Hematopoietic multipotent progenitor cell treated with erythropoietin and hydrocortisone succinate and interleukin-3 and kit ligand, for 8 days (in vitro differentiated cells): ENCODE results near the gene PRKAG1.
"Not testable (repeated sequence)": the region's sequence is repeated elsewhere in the genome, so short reads cannot be mapped to it uniquely, and the experiment has no call there.

Source experiments
- DNase-seq: peaks from one replicate; pipeline ENCODE4 v3.0.0-alpha.2; 2015

The PRKAG1 gene

GRCh38 chr12:49018261-49019119, at the start of gene PRKAG1:
PRKAG1 (minus strand) TSS chr12:49018776; CDS start chr12:49018740, 36 bp downstream.
- peak; percentile 96 for DNase-seq

- DNase-seq: no peak
Measured at GRCh38 chr12:49066120-49066519, 47.5 kb upstream of the PRKAG1 start.

- DNase-seq: no peak
Measured at GRCh38 chr12:49064767-49065152, 46.2 kb upstream of the PRKAG1 start.

- not testable (repeated sequence) for DNase-seq
Measured at GRCh38 chr12:49061916-49062315, 43.3 kb upstream of the PRKAG1 start.

GRCh38 chr12:49061157-49061650, 42.6 kb upstream of the PRKAG1 start:
- no peak for DNase-seq

GRCh38 chr12:49060237-49061156, 41.9 kb upstream of the PRKAG1 start, which contains the start of gene KMT2D:
KMT2D (minus strand) TSS chr12:49060794; CDS start chr12:49055324, 5,470 bp downstream.
- peak; percentile 93 for DNase-seq

GRCh38 chr12:49059299-49060171, 41.0 kb upstream of the PRKAG1 start:
- peak; percentile 58 for DNase-seq

GRCh38 chr12:49059045-49059298, 40.4 kb upstream of the PRKAG1 start:
- DNase-seq: no peak

GRCh38 chr12:49058366-49059044, 39.9 kb upstream of the PRKAG1 start:
- DNase-seq: no peak

- DNase-seq: no peak
Measured at GRCh38 chr12:49057888-49058287, 39.3 kb upstream of the PRKAG1 start.

- DNase-seq: peak; percentile 84
Measured at GRCh38 chr12:49055978-49056754, 37.6 kb upstream of the PRKAG1 start.

GRCh38 chr12:49055092-49055491, 36.5 kb upstream of the PRKAG1 start:
- DNase-seq: no peak

- DNase-seq: no peak
Measured at GRCh38 chr12:49054524-49054923, 35.9 kb upstream of the PRKAG1 start.

- no peak for DNase-seq
Measured at GRCh38 chr12:49054096-49054495, 35.5 kb upstream of the PRKAG1 start.

GRCh38 chr12:49052451-49053208, 34.1 kb upstream of the PRKAG1 start:
- DNase-seq: no peak

GRCh38 chr12:49051777-49052438, 33.3 kb upstream of the PRKAG1 start:
- DNase-seq: no peak

- no peak for DNase-seq
Measured at GRCh38 chr12:49051373-49051764, 32.8 kb upstream of the PRKAG1 start.

- DNase-seq: no peak
Measured at GRCh38 chr12:49050507-49051372, 32.2 kb upstream of the PRKAG1 start.
